AG04450 (cell line): Measurements from ENCODE around the gene ADAMTS5. TPM values are rescaled to one million over a fixed set of nuclear protein-coding genes. Genes with fewer than 3 reads are reported as not detected.

Source experiments
- CTCF ChIA-PET: fragments of 300-600, 350-600 bp; formaldehyde crosslinking; extraction: SDS; loops from one replicate; lab custom pipeline; 2022; ENCODE audit warnings: antibody characterized with exemption, inconsistent platforms; lab: Charles Lee
- POLR2A ChIA-PET: fragments of 350-600 bp; formaldehyde crosslinking; extraction: SDS; loops from one replicate; lab custom pipeline; 2021; ENCODE audit warnings: antibody characterized with exemption, inconsistent platforms; lab: Yijun Ruan, JAX
- DNase-seq: peaks from one replicate; pipeline ENCODE4 v3.0.0-alpha.2; 2011; ENCODE audit warnings: low read depth, low spot score
- H3K27ac ChIP-seq: one replicate; pipeline ENCODE4 v1.5.1; 2012; ENCODE audit warnings: low read depth, low read length, control low read depth
- H3K27me3 ChIP-seq: one replicate; pipeline ENCODE4 v1.6.0; 2012; ENCODE audit warnings: low read length; ENCODE audit not compliant: control insufficient read depth, insufficient read depth
- H3K4me3 ChIP-seq: 2 replicates; pipeline ENCODE4 v1.5.1; 2011; ENCODE audit warnings: mild to moderate bottlenecking, low read depth, low read length, control low read depth
- H3K9me3 ChIP-seq: 2 replicates; pipeline ENCODE4 v1.5.1; 2012; ENCODE audit warnings: low read length; ENCODE audit not compliant: control insufficient read depth, insufficient read depth
- CTCF ChIP-seq: IDR thresholded peaks from 2 replicates; pipeline ENCODE4 v1.5.1; 2011; ENCODE audit warnings: low read depth, low read length, control low read depth, inconsistent platforms
- polyA minus RNA-seq: library from RNA; depleted of rRNA, polyadenylated mRNA; stranded (reverse); fragments of >200 nt; gene quantifications from 2 replicates; pipeline ENCODE4 v1.2.3, GENCODE V29; 2011; rRNA and poly(A)+ RNA removed
- polyA plus RNA-seq: library from polyadenylated mRNA; depleted of rRNA; stranded (reverse); fragments of >200 nt; gene quantifications from 2 replicates; pipeline ENCODE4 v1.2.3, GENCODE V29; 2011; rRNA removed

Gene ADAMTS5
- polyA plus RNA-seq (3.1 and 4.1 TPM in 2 replicates), polyA minus RNA-seq (5.9 and 7.0 TPM in 2 replicates)

- peak within 1 kb of the TSS; percentile 60 for H3K27ac ChIP-seq
- POLR2A ChIA-PET, result interaction anchor here (0.6 to 1.4 kb wide), 10 partner anchors 15 to 603 kb away, joined by 3 to 14 read pairs (median 3); no protein-coding TSS in a partner anchor
These were observed at the start of gene ADAMTS5 for GRCh38 chr21:26967062-26967913. ADAMTS5 (minus strand) TSS chr21:26967088; CDS start chr21:26966391, 697 bp downstream.

GRCh38 chr21:27001526-27001925 lies 34.6 kb upstream of the ADAMTS5 start:
- no peak overlapping the region for H3K27ac ChIP-seq
- POLR2A ChIA-PET, result no interaction called here
- H3K9me3 ChIP-seq, result no peaks in the 10 kb centered on the region
- no peaks in the 10 kb centered on the region for H3K27me3 ChIP-seq
- CTCF ChIA-PET, result no interaction called here
- TF ChIP-seq CTCF, result no peak
- DNase-seq, result no peak
- H3K4me3 ChIP-seq, result no peak overlapping the region

More at GRCh38 chr21:26967062-26967913, at the start of gene ADAMTS5:
- CTCF ChIA-PET, result interaction anchor here (0.9 to 1.2 kb wide), 2 partner anchors 246 to 733 kb away, joined by 3 read pairs; no protein-coding TSS in a partner anchor
- peak within 1 kb of the TSS; percentile 73 for H3K4me3 ChIP-seq
- no peaks in the 10 kb centered on the region for H3K27me3 ChIP-seq
- TF ChIP-seq CTCF, result peak; percentile 16; the same call in 1 of the 2 replicates
- DNase-seq, result no peak
- no peaks in the 10 kb centered on the region; the same call in 1 of the 2 replicates for H3K9me3 ChIP-seq

- Histone ChIP-seq H3K27me3 (no peaks in the 10 kb centered on the region), H3K27ac (no peak overlapping the region), H3K9me3 (no peaks in the 10 kb centered on the region; the same call in 1 of the 2 replicates), H3K4me3 (no peak overlapping the region)
- no peak for DNase-seq
- TF ChIP-seq CTCF, result no peak
- CTCF ChIA-PET, result interaction anchor here (1.1 kb wide), 1 partner anchor 102 kb away, joined by 4 read pairs; no protein-coding TSS in a partner anchor
- POLR2A ChIA-PET, result no interaction called here
These were observed 16.7 kb upstream of the ADAMTS5 start for GRCh38 chr21:26983576-26983975.

GRCh38 chr21:26982767-26983166 lies 15.9 kb upstream of the ADAMTS5 start:
- Histone ChIP-seq H3K27ac (no peak overlapping the region), H3K4me3 (no peak overlapping the region), H3K27me3 (no peaks in the 10 kb centered on the region), H3K9me3 (no peaks in the 10 kb centered on the region; the same call in 1 of the 2 replicates)
- no peak for TF ChIP-seq CTCF
- no peak for DNase-seq
- POLR2A ChIA-PET, result no interaction called here
- CTCF ChIA-PET, result no interaction called here

GRCh38 chr21:26977746-26978145 lies 10.9 kb upstream of the ADAMTS5 start:
- Histone ChIP-seq H3K9me3 (no peaks in the 10 kb centered on the region; the same call in 1 of the 2 replicates), H3K27me3 (no peaks in the 10 kb centered on the region), H3K4me3 (no peak overlapping the region), H3K27ac (no peak overlapping the region)
- DNase-seq, result no peak
- no peak for TF ChIP-seq CTCF
- ChIA-PET POLR2A (no interaction called here), CTCF (no interaction called here)
